Nucleus accumbens (tissue), 56 donors: ENCODE data around the gene ACAT2.
A peak's percentile ranks its signal among the peaks of the same experiment; 100 is the strongest.
"Not testable (repeated sequence)": the region's sequence is repeated elsewhere in the genome, so short reads cannot be mapped to it uniquely, and the experiment has no call there.

ENCODE experiments used
- DNase-seq, 56 donors: peaks; one replicate each; lab custom pipeline; 2025; lab: John Stamatoyannopoulos, UW

ACAT2 gene

GRCh38 chr6:159806021-159806458 lies 44.2 kb downstream of the ACAT2 start:
- no peak for DNase-seq

- DNase-seq = no peak
These were observed 45.5 kb downstream of the ACAT2 start for GRCh38 chr6:159807150-159807858.

GRCh38 chr6:159808647-159809046 lies 46.8 kb downstream of the ACAT2 start:
- DNase-seq = peak in 13 of 56 donors; percentile 11 to 60 (median 21)

- DNase-seq = no peak
These were observed 47.3 kb downstream of the ACAT2 start for GRCh38 chr6:159809149-159809548.

- no peak for DNase-seq
These were observed 51.9 kb downstream of the ACAT2 start for GRCh38 chr6:159813781-159814180.

- no peak for DNase-seq
These were observed 53.6 kb downstream of the ACAT2 start for GRCh38 chr6:159815410-159815809.

- DNase-seq = not testable (repeated sequence)
These were observed 54.9 kb downstream of the ACAT2 start for GRCh38 chr6:159816775-159817174.

GRCh38 chr6:159817951-159818739 lies 56.3 kb downstream of the ACAT2 start:
- no peak for DNase-seq

GRCh38 chr6:159819098-159819497 lies 57.3 kb downstream of the ACAT2 start:
- no peak for DNase-seq

GRCh38 chr6:159819932-159820640 lies 58.2 kb downstream of the ACAT2 start:
- no peak for DNase-seq

- DNase-seq = no peak
These were observed 59.3 kb downstream of the ACAT2 start for GRCh38 chr6:159821122-159821521.

GRCh38 chr6:159821726-159822125 lies 59.9 kb downstream of the ACAT2 start:
- no peak for DNase-seq

- DNase-seq = no peak
These were observed 62.1 kb downstream of the ACAT2 start for GRCh38 chr6:159823953-159824352.

- not testable (repeated sequence) for DNase-seq
These were observed 62.8 kb downstream of the ACAT2 start for GRCh38 chr6:159824690-159825089.

- no peak for DNase-seq
These were observed 64.2 kb downstream of the ACAT2 start for GRCh38 chr6:159826004-159826403.

- no peak for DNase-seq
These were observed 65.3 kb downstream of the ACAT2 start for GRCh38 chr6:159826968-159827647.

- DNase-seq = no peak
These were observed 66.2 kb downstream of the ACAT2 start for GRCh38 chr6:159828074-159828473.
